HepG2 (cell line): ENCODE data around the gene PARP15. TPM values are rescaled to one million over a fixed set of nuclear protein-coding genes. Genes with fewer than 3 reads are reported as not detected.

ENCODE experiments used
- ATF7-NPFF ChIP-seq: sonication (generic); formaldehyde crosslinking; IDR thresholded peaks from 2 replicates; pipeline ENCODE4 v1.8.1; 2023; ENCODE audit warnings: mild to moderate bottlenecking, low read depth, missing genetic modification reagents, moderate library complexity
- BORCS8-MEF2B ChIP-seq: sonication (generic); formaldehyde crosslinking; IDR thresholded peaks from 2 replicates; pipeline ENCODE4 v1.8.0; 2022; ENCODE audit warnings: mild to moderate bottlenecking, missing genetic modification reagents
- ETV5 ChIP-seq: IDR thresholded peaks from 2 replicates; pipeline ENCODE4 v1.6.1; 2018; ENCODE audit warnings: missing biosample characterization, missing genetic modification reagents, inconsistent platforms, borderline replicate concordance
- FOSL2 ChIP-seq: sonication (generic); formaldehyde crosslinking; IDR thresholded peaks from 2 replicates; pipeline ENCODE4 v1.4.0; 2020; ENCODE audit warnings: missing genetic modification reagents
- FOXJ3 ChIP-seq: sonication (generic); formaldehyde crosslinking; IDR thresholded peaks from 2 replicates; pipeline ENCODE4 v1.4.0; 2020; ENCODE audit warnings: missing genetic modification reagents, mild to moderate bottlenecking, borderline replicate concordance
- HDAC1 ChIP-seq: sonication (generic); formaldehyde crosslinking; IDR thresholded peaks from 2 replicates; pipeline ENCODE4 v1.5.1; 2020; ENCODE audit warnings: mild to moderate bottlenecking, missing genetic modification reagents
- HNF4A ChIP-seq: sonication (generic); formaldehyde crosslinking; IDR thresholded peaks from 2 replicates; pipeline ENCODE4 v1.4.0; 2020; ENCODE audit warnings: missing genetic modification reagents
- ISL2 ChIP-seq: sonication (generic); formaldehyde crosslinking; IDR thresholded peaks from 2 replicates; pipeline ENCODE4 v1.5.0; 2020; ENCODE audit warnings: missing genetic modification reagents
- JDP2 ChIP-seq: sonication (generic); formaldehyde crosslinking; IDR thresholded peaks from 2 replicates; pipeline ENCODE4 v1.8.1; 2022; ENCODE audit warnings: missing genetic modification reagents, borderline replicate concordance
- RFXAP ChIP-seq: sonication (generic); formaldehyde crosslinking; IDR thresholded peaks from 2 replicates; pipeline ENCODE4 v1.4.0; 2020; ENCODE audit warnings: missing genetic modification reagents, borderline replicate concordance
- SIX4 ChIP-seq: sonication (generic); formaldehyde crosslinking; IDR thresholded peaks from 2 replicates; pipeline ENCODE4 v1.4.0; 2020; ENCODE audit warnings: missing genetic modification reagents
- TRIM24 ChIP-seq: sonication (generic); formaldehyde crosslinking; IDR thresholded peaks from 2 replicates; pipeline ENCODE4 v1.8.0; 2022; ENCODE audit warnings: mild to moderate bottlenecking, missing genetic modification reagents
- WIZ ChIP-seq: sonication (generic); formaldehyde crosslinking; IDR thresholded peaks from 2 replicates; pipeline ENCODE4 v1.5.1; 2020; ENCODE audit warnings: mild to moderate bottlenecking, missing genetic modification reagents
- ZKSCAN8 ChIP-seq: IDR thresholded peaks from 2 replicates; pipeline ENCODE4 v1.6.1; 2016; ENCODE audit warnings: borderline replicate concordance, missing genetic modification reagents, missing compliant biosample characterization
- ZNF431 ChIP-seq: sonication (generic); formaldehyde crosslinking; IDR thresholded peaks from 2 replicates; pipeline ENCODE4 v1.9.0; 2022; ENCODE audit warnings: missing genetic modification reagents, low read depth, mild to moderate bottlenecking, borderline replicate concordance
- ZNF446 ChIP-seq: sonication (generic); formaldehyde crosslinking; IDR thresholded peaks from 2 replicates; pipeline ENCODE4 v1.5.0; 2020; ENCODE audit warnings: mild to moderate bottlenecking, missing genetic modification reagents
- ZNF703 ChIP-seq: sonication (generic); formaldehyde crosslinking; IDR thresholded peaks from 2 replicates; pipeline ENCODE4 v1.5.1; 2020; ENCODE audit warnings: missing genetic modification reagents, mild to moderate bottlenecking, moderate library complexity, borderline replicate concordance
- ZSCAN9 ChIP-seq: IDR thresholded peaks from 2 replicates; pipeline ENCODE4 v1.6.1; 2016; ENCODE audit warnings: borderline replicate concordance
- polyA plus RNA-seq, 8 experiments: library from polyadenylated mRNA; depleted of rRNA in 3 of 8; stranded (reverse) in 7 of 8; unstranded in 1 of 8; fragments of >200 nt; fragmentation: Illumina TruSeq in 4 of 8; extraction: Trizol in 4 of 8; gene quantifications; 2 replicates each; pipeline versions ENCODE4 v1.2.1 to v1.2.3, GENCODE V29; 2011 to 2016; ENCODE audit warnings: low read depth in 4 of 8, missing spikeins in 1 of 8, mixed read lengths in 1 of 8; ENCODE audit not compliant: insufficient read depth in 1 of 8
- total RNA-seq, 5 experiments: library from RNA; depleted of rRNA; stranded (reverse); fragments of >200 nt; fragmentation: Illumina TruSeq; extraction: Trizol; gene quantifications; 2 replicates each; pipeline ENCODE4 v1.2.3, GENCODE V29; 2016; ENCODE audit warnings: low read depth in 1 of 5
- TF ChIP-seq, protein P1 (sequence below): sonication (generic); formaldehyde crosslinking; IDR thresholded peaks from 2 replicates; pipeline ENCODE4 v1.9.0; 2021; ENCODE audit warnings: mild to moderate bottlenecking, missing genetic modification reagents
- TF ChIP-seq, protein P2 (sequence below): sonication (generic); formaldehyde crosslinking; IDR thresholded peaks from 2 replicates; pipeline ENCODE4 v1.8.0; 2022; ENCODE audit warnings: low read depth, missing genetic modification reagents
- TF ChIP-seq, protein P3 (sequence below): IDR thresholded peaks from 2 replicates; pipeline ENCODE4 v1.6.1; 2016; ENCODE audit warnings: low read depth

PARP15 gene
- total and polyA plus RNA-seq, 2 of the 13 experiments (the other 11 are each of a cell fraction or from before 2014, with no cell fraction given), result 0.02 TPM; not detected in 1

DNA sequence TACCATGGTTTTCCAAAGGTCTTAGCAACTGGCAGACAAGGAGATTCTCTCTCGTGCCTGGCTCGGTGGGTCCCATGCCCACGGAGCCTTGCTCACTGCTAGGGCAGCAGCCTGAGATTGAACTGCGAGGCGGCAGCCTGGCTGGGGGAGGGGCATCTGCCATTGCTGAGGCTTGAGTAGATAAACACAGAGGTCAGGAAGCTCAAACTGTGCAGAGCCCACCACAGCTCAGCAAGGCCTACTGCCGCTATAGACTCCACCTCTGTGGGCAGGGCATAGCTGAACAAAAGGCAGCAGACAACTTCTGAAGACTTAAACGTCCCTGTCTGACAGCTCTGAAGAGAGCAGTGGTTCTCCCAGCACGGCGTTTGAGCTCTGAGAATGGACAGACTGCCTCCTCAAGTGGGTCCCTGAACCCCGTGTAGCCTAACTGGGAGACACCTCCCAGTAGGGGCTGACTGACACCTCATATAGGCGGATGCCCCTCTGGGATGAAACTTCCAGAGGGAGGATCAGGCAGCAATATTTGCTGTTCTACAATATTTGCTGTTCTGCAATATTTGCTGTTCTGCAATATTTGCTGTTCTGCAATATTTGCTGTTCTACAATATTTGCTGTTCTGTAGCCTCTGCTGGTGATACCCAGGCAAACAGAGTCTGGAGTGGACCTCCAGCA lies 73.9 kb downstream of the PARP15 start (continued):
- TF ChIP-seq JDP2 (CRISPR knock-in tag) (peak; percentile 88; the same call in 1 of the 2 replicates), ATF7-NPFF (CRISPR knock-in tag) (peak; percentile 65; the same call in 1 of the 2 replicates), ZNF446 (0 out of 2 replicates have a peak, but pooled peaks have one; percentile 52), ZNF431 (CRISPR knock-in tag) (peak; percentile 55; the same call in 1 of the 2 replicates), ZSCAN9 (CRISPR knock-in tag) (peak; percentile 89), SIX4 (CRISPR knock-in tag) (peak; percentile 94), ISL2 (CRISPR knock-in tag) (peak; percentile 95), RFXAP (CRISPR knock-in tag) (0 out of 2 replicates have a peak, but pooled peaks have one; percentile 40), TRIM24 (peak; percentile 87), FOXJ3 (CRISPR knock-in tag) (peak; percentile 98), BORCS8-MEF2B (CRISPR knock-in tag) (peak; percentile 85; the same call in 1 of the 2 replicates), ZNF703 (peak; percentile 100), ZKSCAN8 (CRISPR knock-in tag) (peak; percentile 76), ETV5 (CRISPR knock-in tag) (peak; percentile 62; the same call in 1 of the 2 replicates), FOSL2 (CRISPR knock-in tag) (peak; percentile 87), WIZ (CRISPR knock-in tag) (0 out of 2 replicates have a peak, but pooled peaks have one; percentile 35), HNF4A (CRISPR knock-in tag) (peak; percentile 80), HDAC1 (CRISPR knock-in tag) (peak; percentile 99)
- TF ChIP-seq, protein P1, sequence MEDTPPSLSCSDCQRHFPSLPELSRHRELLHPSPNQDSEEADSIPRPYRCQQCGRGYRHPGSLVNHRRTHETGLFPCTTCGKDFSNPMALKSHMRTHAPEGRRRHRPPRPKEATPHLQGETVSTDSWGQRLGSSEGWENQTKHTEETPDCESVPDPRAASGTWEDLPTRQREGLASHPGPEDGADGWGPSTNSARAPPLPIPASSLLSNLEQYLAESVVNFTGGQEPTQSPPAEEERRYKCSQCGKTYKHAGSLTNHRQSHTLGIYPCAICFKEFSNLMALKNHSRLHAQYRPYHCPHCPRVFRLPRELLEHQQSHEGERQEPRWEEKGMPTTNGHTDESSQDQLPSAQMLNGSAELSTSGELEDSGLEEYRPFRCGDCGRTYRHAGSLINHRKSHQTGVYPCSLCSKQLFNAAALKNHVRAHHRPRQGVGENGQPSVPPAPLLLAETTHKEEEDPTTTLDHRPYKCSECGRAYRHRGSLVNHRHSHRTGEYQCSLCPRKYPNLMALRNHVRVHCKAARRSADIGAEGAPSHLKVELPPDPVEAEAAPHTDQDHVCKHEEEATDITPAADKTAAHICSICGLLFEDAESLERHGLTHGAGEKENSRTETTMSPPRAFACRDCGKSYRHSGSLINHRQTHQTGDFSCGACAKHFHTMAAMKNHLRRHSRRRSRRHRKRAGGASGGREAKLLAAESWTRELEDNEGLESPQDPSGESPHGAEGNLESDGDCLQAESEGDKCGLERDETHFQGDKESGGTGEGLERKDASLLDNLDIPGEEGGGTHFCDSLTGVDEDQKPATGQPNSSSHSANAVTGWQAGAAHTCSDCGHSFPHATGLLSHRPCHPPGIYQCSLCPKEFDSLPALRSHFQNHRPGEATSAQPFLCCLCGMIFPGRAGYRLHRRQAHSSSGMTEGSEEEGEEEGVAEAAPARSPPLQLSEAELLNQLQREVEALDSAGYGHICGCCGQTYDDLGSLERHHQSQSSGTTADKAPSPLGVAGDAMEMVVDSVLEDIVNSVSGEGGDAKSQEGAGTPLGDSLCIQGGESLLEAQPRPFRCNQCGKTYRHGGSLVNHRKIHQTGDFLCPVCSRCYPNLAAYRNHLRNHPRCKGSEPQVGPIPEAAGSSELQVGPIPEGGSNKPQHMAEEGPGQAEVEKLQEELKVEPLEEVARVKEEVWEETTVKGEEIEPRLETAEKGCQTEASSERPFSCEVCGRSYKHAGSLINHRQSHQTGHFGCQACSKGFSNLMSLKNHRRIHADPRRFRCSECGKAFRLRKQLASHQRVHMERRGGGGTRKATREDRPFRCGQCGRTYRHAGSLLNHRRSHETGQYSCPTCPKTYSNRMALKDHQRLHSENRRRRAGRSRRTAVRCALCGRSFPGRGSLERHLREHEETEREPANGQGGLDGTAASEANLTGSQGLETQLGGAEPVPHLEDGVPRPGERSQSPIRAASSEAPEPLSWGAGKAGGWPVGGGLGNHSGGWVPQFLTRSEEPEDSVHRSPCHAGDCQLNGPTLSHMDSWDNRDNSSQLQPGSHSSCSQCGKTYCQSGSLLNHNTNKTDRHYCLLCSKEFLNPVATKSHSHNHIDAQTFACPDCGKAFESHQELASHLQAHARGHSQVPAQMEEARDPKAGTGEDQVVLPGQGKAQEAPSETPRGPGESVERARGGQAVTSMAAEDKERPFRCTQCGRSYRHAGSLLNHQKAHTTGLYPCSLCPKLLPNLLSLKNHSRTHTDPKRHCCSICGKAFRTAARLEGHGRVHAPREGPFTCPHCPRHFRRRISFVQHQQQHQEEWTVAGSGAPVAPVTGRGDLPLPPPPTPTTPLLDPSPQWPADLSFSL (CRISPR knock-in tag), result peak; percentile 87; the same call in 1 of the 2 replicates
- TF ChIP-seq, protein P2, sequence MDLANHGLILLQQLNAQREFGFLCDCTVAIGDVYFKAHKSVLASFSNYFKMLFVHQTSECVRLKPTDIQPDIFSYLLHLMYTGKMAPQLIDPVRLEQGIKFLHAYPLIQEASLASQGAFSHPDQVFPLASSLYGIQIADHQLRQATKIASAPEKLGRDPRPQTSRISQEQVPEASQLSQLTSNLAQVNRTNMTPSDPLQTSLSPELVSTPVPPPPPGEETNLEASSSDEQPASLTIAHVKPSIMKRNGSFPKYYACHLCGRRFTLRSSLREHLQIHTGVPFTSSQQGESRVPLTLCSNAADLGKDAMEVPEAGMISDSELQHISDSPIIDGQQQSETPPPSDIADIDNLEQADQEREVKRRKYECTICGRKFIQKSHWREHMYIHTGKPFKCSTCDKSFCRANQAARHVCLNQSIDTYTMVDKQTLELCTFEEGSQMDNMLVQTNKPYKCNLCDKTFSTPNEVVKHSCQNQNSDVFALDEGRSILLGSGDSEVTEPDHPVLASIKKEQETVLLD (CRISPR knock-in tag), result 0 out of 2 replicates have a peak, but pooled peaks have one; percentile 57
- TF ChIP-seq, protein P3, sequence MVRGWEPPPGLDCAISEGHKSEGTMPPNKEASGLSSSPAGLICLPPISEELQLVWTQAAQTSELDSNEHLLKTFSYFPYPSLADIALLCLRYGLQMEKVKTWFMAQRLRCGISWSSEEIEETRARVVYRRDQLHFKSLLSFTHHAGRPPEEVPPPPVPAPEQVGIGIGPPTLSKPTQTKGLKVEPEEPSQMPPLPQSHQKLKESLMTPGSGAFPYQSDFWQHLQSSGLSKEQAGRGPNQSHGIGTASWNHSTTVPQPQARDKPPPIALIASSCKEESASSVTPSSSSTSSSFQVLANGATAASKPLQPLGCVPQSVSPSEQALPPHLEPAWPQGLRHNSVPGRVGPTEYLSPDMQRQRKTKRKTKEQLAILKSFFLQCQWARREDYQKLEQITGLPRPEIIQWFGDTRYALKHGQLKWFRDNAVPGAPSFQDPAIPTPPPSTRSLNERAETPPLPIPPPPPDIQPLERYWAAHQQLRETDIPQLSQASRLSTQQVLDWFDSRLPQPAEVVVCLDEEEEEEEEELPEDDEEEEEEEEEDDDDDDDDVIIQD (CRISPR knock-in tag), result peak; percentile 58; the same call in 1 of the 2 replicates
